HEK293 (cell line): ENCODE data around the gene BICRAL.

Experiments
- BCL11A ChIP-seq: fragments of 450-650 bp; formaldehyde crosslinking; IDR thresholded peaks from 2 replicates; pipeline ENCODE4 v1.5.1; 2016; ENCODE audit warnings: low read depth, missing biosample characterization, missing genetic modification characterization
- KLF7 ChIP-seq: fragments of 450-650 bp; formaldehyde crosslinking; IDR thresholded peaks from 2 replicates; pipeline ENCODE4 v1.5.1; 2016; ENCODE audit warnings: missing biosample characterization, missing genetic modification characterization, borderline replicate concordance
- OVOL3 ChIP-seq: fragments of 450-650 bp; formaldehyde crosslinking; IDR thresholded peaks from 2 replicates; pipeline ENCODE4 v1.5.1; 2016; ENCODE audit warnings: missing biosample characterization, missing genetic modification characterization
- RBAK ChIP-seq: fragments of 450-650 bp; formaldehyde crosslinking; IDR thresholded peaks from 2 replicates; pipeline ENCODE4 v1.5.1; 2016; ENCODE audit warnings: missing biosample characterization, missing genetic modification characterization
- SP2 ChIP-seq: fragments of 450-650 bp; formaldehyde crosslinking; IDR thresholded peaks from 2 replicates; pipeline ENCODE4 v1.5.1; 2016; ENCODE audit warnings: missing biosample characterization, missing genetic modification characterization
- TRIM28 ChIP-seq: IDR thresholded peaks from 2 replicates; pipeline ENCODE4 v1.6.1; 2011; ENCODE audit warnings: low read length, control low read depth, borderline replicate concordance
- YY1 ChIP-seq: fragments of 450-650 bp; formaldehyde crosslinking; IDR thresholded peaks from 2 replicates; pipeline ENCODE4 v1.5.1; 2018; ENCODE audit warnings: missing biosample characterization, missing genetic modification characterization
- YY2 ChIP-seq: fragments of 450-650 bp; formaldehyde crosslinking; IDR thresholded peaks from 2 replicates; pipeline ENCODE4 v1.5.1; 2016; ENCODE audit warnings: missing biosample characterization, missing genetic modification characterization
- ZBTB1 ChIP-seq: fragments of 450-650 bp; formaldehyde crosslinking; IDR thresholded peaks from 2 replicates; pipeline ENCODE4 v1.5.1; 2016; ENCODE audit warnings: missing biosample characterization, missing genetic modification characterization
- ZBTB21 ChIP-seq: fragments of 450-650 bp; formaldehyde crosslinking; IDR thresholded peaks from 2 replicates; pipeline ENCODE4 v1.5.1; 2017; ENCODE audit warnings: missing biosample characterization, missing genetic modification characterization
- ZFHX2 ChIP-seq: fragments of 450-650 bp; formaldehyde crosslinking; conservative IDR thresholded peaks from 2 replicates; pipeline ENCODE4 v1.5.1; 2016; ENCODE audit warnings: missing biosample characterization, missing genetic modification characterization
- ZFP37 ChIP-seq: fragments of 450-650 bp; formaldehyde crosslinking; IDR thresholded peaks from 2 replicates; pipeline ENCODE4 v1.5.1; 2016; ENCODE audit warnings: missing biosample characterization, missing genetic modification characterization
- ZNF132 ChIP-seq: fragments of 450-650 bp; formaldehyde crosslinking; IDR thresholded peaks from 2 replicates; pipeline ENCODE4 v1.5.1; 2017; ENCODE audit warnings: missing biosample characterization, missing genetic modification characterization, borderline replicate concordance
- ZNF140 ChIP-seq: fragments of 450-650 bp; formaldehyde crosslinking; IDR thresholded peaks from 2 replicates; pipeline ENCODE4 v1.5.1; 2016; ENCODE audit warnings: missing biosample characterization, missing genetic modification characterization
- ZNF221 ChIP-seq: fragments of 450-650 bp; formaldehyde crosslinking; IDR thresholded peaks from 2 replicates; pipeline ENCODE4 v1.5.1; 2017; ENCODE audit warnings: missing biosample characterization, missing genetic modification characterization, borderline replicate concordance
- ZNF404 ChIP-seq: fragments of 450-650 bp; formaldehyde crosslinking; IDR thresholded peaks from 2 replicates; pipeline ENCODE4 v1.5.1; 2017; ENCODE audit warnings: missing biosample characterization, missing genetic modification characterization
- ZNF473 ChIP-seq: fragments of 450-650 bp; formaldehyde crosslinking; IDR thresholded peaks from 2 replicates; pipeline ENCODE4 v1.5.1; 2017; ENCODE audit warnings: missing biosample characterization, missing genetic modification characterization
- ZNF514 ChIP-seq: fragments of 450-650 bp; formaldehyde crosslinking; IDR thresholded peaks from 2 replicates; pipeline ENCODE4 v1.5.1; 2016; ENCODE audit warnings: missing biosample characterization, missing genetic modification characterization
- ZNF529 ChIP-seq: fragments of 450-650 bp; formaldehyde crosslinking; IDR thresholded peaks from 2 replicates; pipeline ENCODE4 v1.5.1; 2017; ENCODE audit warnings: missing genetic modification characterization, missing biosample characterization; ENCODE audit not compliant: insufficient replicate concordance
- ZNF530 ChIP-seq: fragments of 450-650 bp; formaldehyde crosslinking; IDR thresholded peaks from 2 replicates; pipeline ENCODE4 v1.5.1; 2016; ENCODE audit warnings: low read depth, missing biosample characterization, missing genetic modification characterization
- ZNF549 ChIP-seq: fragments of 450-650 bp; IDR thresholded peaks from 2 replicates; pipeline ENCODE4 v1.5.1; 2018; ENCODE audit warnings: missing biosample characterization, missing genetic modification characterization, mild to moderate bottlenecking, inconsistent platforms, moderate library complexity
- ZNF658 ChIP-seq: fragments of 450-650 bp; formaldehyde crosslinking; IDR thresholded peaks from 2 replicates; pipeline ENCODE4; 2016; ENCODE audit warnings: missing biosample characterization, missing genetic modification characterization
- ZNF747 ChIP-seq: fragments of 450-650 bp; formaldehyde crosslinking; IDR thresholded peaks from 2 replicates; pipeline ENCODE4 v1.5.1; 2016; ENCODE audit warnings: missing biosample characterization, missing genetic modification characterization
- ZNF843 ChIP-seq: fragments of 450-650 bp; formaldehyde crosslinking; IDR thresholded peaks from 2 replicates; pipeline ENCODE4 v1.5.1; 2016; ENCODE audit warnings: missing biosample characterization, missing genetic modification characterization
- TF ChIP-seq, protein P1 (sequence below): fragments of 450-650 bp; formaldehyde crosslinking; IDR thresholded peaks from 2 replicates; pipeline ENCODE4 v1.5.1; 2016; ENCODE audit warnings: missing biosample characterization, missing genetic modification characterization
- TF ChIP-seq, protein P2 (sequence below): fragments of 450-650 bp; formaldehyde crosslinking; IDR thresholded peaks from 2 replicates; pipeline ENCODE4 v1.5.1; 2016; ENCODE audit warnings: missing biosample characterization, missing genetic modification characterization
- TF ChIP-seq, protein P3 (sequence below): fragments of 450-650 bp; formaldehyde crosslinking; IDR thresholded peaks from 2 replicates; pipeline ENCODE4 v1.5.1; 2017; ENCODE audit warnings: missing biosample characterization, missing genetic modification characterization
- TF ChIP-seq, protein P4 (sequence below): fragments of 450-650 bp; formaldehyde crosslinking; IDR thresholded peaks from 2 replicates; pipeline ENCODE4 v1.5.1; 2016; ENCODE audit warnings: missing biosample characterization, missing genetic modification characterization
- TF ChIP-seq, protein P5 (sequence below): fragments of 450-650 bp; formaldehyde crosslinking; IDR thresholded peaks from 2 replicates; pipeline ENCODE4 v1.5.1; 2016; ENCODE audit warnings: missing biosample characterization, missing genetic modification characterization

Gene BICRAL

DNA sequence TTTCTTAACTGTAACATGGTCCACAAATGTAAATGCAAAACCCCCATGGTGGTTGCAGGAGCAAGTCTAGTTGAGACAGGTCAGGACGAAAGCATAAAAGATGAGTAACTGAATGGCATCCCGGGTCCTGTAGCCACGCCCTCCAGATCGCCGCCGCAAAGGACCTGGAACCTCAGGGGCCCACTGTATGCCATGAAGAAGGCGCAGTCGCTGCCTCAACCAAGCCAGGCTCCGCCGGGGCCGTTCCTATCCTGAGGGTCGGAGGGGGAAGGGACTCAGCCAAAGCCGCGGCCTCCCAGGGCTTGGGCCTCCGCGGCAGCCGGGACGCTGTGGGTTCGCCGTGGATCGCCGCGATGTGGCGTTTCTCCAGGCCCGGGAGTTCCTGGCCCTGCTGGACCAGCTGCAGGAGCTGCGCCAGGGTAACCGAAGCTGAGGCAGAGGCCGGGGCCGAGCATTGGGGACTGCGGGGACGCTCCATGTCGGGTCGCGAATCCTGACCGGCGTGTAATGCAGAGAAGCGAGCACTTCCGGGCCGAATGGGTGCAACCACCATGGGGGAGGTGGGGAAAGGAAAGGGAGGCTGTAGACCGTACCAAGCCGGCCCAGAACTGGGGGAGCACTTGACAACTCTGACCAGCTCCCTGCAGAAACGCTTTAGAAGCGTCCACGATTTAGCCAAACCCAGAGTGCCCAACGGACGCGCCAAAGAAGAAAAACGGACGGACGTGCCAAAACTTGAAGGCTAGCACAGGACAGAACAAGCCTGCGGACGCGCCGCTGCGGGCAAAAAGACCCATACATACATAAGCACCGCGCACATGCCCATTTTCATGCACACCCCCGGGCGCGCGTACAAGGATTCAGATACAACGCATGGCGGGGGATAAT, 108.7 kb downstream of the BICRAL start (continued):
- TF ChIP-seq ZNF514 (tag by site-specific recombination) (no peak), BCL11A (tag by site-specific recombination) (peak; percentile 42; the same call in 1 of the 2 replicates), ZBTB1 (tag by site-specific recombination) (no peak), ZNF221 (tag by site-specific recombination) (peak; percentile 10; the same call in 1 of the 2 replicates), ZFP37 (tag by site-specific recombination) (peak; percentile 99), ZBTB21 (tag by site-specific recombination) (no peak), ZNF658 (no peak), ZNF529 (tag by site-specific recombination) (no peak), ZNF549 (tag by site-specific recombination) (no peak), ZNF132 (no peak), RBAK (tag by site-specific recombination) (no peak), ZNF473 (no peak), KLF7 (tag by site-specific recombination) (peak; percentile 14; the same call in 1 of the 2 replicates), YY1 (tag by site-specific recombination) (peak; percentile 69), YY2 (tag by site-specific recombination) (no peak; the same call in 1 of the 2 replicates), ZNF140 (tag by site-specific recombination) (no peak), ZNF404 (tag by site-specific recombination) (no peak), ZNF530 (no peak), ZNF747 (tag by site-specific recombination) (no peak), ZNF843 (peak; percentile 85), ZFHX2 (tag by site-specific recombination) (no peak), TRIM28 (peak; percentile 77; the same call in 1 of the 2 replicates), SP2 (peak; percentile 59), OVOL3 (tag by site-specific recombination) (peak; percentile 92)
- TF ChIP-seq, protein P1, sequence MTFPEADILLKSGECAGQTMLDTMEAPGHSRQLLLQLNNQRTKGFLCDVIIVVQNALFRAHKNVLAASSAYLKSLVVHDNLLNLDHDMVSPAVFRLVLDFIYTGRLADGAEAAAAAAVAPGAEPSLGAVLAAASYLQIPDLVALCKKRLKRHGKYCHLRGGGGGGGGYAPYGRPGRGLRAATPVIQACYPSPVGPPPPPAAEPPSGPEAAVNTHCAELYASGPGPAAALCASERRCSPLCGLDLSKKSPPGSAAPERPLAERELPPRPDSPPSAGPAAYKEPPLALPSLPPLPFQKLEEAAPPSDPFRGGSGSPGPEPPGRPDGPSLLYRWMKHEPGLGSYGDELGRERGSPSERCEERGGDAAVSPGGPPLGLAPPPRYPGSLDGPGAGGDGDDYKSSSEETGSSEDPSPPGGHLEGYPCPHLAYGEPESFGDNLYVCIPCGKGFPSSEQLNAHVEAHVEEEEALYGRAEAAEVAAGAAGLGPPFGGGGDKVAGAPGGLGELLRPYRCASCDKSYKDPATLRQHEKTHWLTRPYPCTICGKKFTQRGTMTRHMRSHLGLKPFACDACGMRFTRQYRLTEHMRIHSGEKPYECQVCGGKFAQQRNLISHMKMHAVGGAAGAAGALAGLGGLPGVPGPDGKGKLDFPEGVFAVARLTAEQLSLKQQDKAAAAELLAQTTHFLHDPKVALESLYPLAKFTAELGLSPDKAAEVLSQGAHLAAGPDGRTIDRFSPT (tag by site-specific recombination), result peak; percentile 50; the same call in 1 of the 2 replicates
- TF ChIP-seq, protein P2, sequence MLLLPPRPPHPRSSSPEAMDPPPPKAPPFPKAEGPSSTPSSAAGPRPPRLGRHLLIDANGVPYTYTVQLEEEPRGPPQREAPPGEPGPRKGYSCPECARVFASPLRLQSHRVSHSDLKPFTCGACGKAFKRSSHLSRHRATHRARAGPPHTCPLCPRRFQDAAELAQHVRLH (tag by site-specific recombination), result peak; percentile 95
- TF ChIP-seq, protein P3, sequence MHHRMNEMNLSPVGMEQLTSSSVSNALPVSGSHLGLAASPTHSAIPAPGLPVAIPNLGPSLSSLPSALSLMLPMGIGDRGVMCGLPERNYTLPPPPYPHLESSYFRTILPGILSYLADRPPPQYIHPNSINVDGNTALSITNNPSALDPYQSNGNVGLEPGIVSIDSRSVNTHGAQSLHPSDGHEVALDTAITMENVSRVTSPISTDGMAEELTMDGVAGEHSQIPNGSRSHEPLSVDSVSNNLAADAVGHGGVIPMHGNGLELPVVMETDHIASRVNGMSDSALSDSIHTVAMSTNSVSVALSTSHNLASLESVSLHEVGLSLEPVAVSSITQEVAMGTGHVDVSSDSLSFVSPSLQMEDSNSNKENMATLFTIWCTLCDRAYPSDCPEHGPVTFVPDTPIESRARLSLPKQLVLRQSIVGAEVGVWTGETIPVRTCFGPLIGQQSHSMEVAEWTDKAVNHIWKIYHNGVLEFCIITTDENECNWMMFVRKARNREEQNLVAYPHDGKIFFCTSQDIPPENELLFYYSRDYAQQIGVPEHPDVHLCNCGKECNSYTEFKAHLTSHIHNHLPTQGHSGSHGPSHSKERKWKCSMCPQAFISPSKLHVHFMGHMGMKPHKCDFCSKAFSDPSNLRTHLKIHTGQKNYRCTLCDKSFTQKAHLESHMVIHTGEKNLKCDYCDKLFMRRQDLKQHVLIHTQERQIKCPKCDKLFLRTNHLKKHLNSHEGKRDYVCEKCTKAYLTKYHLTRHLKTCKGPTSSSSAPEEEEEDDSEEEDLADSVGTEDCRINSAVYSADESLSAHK (tag by site-specific recombination), result peak; percentile 43; the same call in 1 of the 2 replicates
- TF ChIP-seq, protein P4, sequence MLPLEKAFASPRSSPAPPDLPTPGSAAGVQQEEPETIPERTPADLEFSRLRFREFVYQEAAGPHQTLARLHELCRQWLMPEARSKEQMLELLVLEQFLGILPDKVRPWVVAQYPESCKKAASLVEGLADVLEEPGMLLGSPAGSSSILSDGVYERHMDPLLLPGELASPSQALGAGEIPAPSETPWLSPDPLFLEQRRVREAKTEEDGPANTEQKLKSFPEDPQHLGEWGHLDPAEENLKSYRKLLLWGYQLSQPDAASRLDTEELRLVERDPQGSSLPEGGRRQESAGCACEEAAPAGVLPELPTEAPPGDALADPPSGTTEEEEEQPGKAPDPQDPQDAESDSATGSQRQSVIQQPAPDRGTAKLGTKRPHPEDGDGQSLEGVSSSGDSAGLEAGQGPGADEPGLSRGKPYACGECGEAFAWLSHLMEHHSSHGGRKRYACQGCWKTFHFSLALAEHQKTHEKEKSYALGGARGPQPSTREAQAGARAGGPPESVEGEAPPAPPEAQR, result 0 out of 2 replicates have a peak, but pooled peaks have one; percentile 17
- TF ChIP-seq, protein P5, sequence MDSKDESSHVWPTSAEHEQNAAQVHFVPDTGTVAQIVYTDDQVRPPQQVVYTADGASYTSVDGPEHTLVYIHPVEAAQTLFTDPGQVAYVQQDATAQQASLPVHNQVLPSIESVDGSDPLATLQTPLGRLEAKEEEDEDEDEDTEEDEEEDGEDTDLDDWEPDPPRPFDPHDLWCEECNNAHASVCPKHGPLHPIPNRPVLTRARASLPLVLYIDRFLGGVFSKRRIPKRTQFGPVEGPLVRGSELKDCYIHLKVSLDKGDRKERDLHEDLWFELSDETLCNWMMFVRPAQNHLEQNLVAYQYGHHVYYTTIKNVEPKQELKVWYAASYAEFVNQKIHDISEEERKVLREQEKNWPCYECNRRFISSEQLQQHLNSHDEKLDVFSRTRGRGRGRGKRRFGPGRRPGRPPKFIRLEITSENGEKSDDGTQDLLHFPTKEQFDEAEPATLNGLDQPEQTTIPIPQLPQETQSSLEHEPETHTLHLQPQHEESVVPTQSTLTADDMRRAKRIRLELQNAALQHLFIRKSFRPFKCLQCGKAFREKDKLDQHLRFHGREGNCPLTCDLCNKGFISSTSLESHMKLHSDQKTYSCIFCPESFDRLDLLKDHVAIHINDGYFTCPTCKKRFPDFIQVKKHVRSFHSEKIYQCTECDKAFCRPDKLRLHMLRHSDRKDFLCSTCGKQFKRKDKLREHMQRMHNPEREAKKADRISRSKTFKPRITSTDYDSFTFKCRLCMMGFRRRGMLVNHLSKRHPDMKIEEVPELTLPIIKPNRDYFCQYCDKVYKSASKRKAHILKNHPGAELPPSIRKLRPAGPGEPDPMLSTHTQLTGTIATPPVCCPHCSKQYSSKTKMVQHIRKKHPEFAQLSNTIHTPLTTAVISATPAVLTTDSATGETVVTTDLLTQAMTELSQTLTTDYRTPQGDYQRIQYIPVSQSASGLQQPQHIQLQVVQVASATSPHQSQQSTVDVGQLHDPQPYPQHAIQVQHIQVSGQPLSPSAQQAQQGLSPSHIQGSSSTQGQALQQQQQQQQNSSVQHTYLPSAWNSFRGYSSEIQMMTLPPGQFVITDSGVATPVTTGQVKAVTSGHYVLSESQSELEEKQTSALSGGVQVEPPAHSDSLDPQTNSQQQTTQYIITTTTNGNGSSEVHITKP (tag by site-specific recombination), result peak; percentile 99
